GM18507 (cell line): Measurements from ENCODE around the gene GPD2.
"Not testable (repeated sequence)": the region's sequence is repeated elsewhere in the genome, so short reads cannot be mapped to it uniquely, and the experiment has no call there.

Experiments
- DNase-seq: peaks from one replicate; pipeline ENCODE4 v3.0.0; 2011; ENCODE audit warnings: low read depth; ENCODE audit not compliant: insufficient read length; ENCODE audit errors: extremely low spot score
- FAIRE-seq: peaks from 2 replicates; lab custom pipeline; 2011; peaks lifted over from hg19 to GRCh38; lab: Jason Lieb, UNC

GPD2 gene

GRCh38 chr2:156512451-156512850, 76.3 kb downstream of the GPD2 start:
- no peak for DNase-seq
- FAIRE-seq, result no peak

GRCh38 chr2:156513219-156513618, 77.0 kb downstream of the GPD2 start:
- DNase-seq (no peak), FAIRE-seq (no peak)

GRCh38 chr2:156517419-156517818, 81.2 kb downstream of the GPD2 start:
- no peak for DNase-seq
- peak; percentile 33 for FAIRE-seq

GRCh38 chr2:156518138-156518537, 82.0 kb downstream of the GPD2 start:
- FAIRE-seq (no peak), DNase-seq (no peak)

GRCh38 chr2:156522864-156523440, 86.8 kb downstream of the GPD2 start:
- FAIRE-seq, result no peak
- DNase-seq, result no peak

- FAIRE-seq (peak; percentile 87), DNase-seq (peak; percentile 50)
These were observed 90.9 kb downstream of the GPD2 start for GRCh38 chr2:156526950-156527636.

- not testable (repeated sequence) for DNase-seq, FAIRE-seq
These were observed 92.4 kb downstream of the GPD2 start for GRCh38 chr2:156528583-156528982.

- FAIRE-seq (peak; percentile 78), DNase-seq (no peak)
These were observed 96.8 kb downstream of the GPD2 start for GRCh38 chr2:156532989-156533388.

- FAIRE-seq, result no peak
These were observed 100.4 kb downstream of the GPD2 start for GRCh38 chr2:156536534-156536933.

GRCh38 chr2:156537141-156537540, 101.0 kb downstream of the GPD2 start:
- FAIRE-seq, result peak; percentile 12
- DNase-seq, result no peak

More at GRCh38 chr2:156536534-156536933, 100.4 kb downstream of the GPD2 start:
- no peak for DNase-seq

- peak; percentile 11 for DNase-seq
- peak; percentile 73 for FAIRE-seq
These were observed 101.9 kb downstream of the GPD2 start for GRCh38 chr2:156538083-156538504.

GRCh38 chr2:156539086-156539860, 103.1 kb downstream of the GPD2 start:
- DNase-seq, result no peak
- peak; percentile 59 for FAIRE-seq

GRCh38 chr2:156540706-156541105, 104.5 kb downstream of the GPD2 start:
- FAIRE-seq (no peak), DNase-seq (no peak)

GRCh38 chr2:156541229-156541628, 105.0 kb downstream of the GPD2 start:
- peak; percentile 83 for FAIRE-seq

GRCh38 chr2:156541706-156542105, 105.5 kb downstream of the GPD2 start:
- FAIRE-seq, result no peak
- DNase-seq, result no peak

More at GRCh38 chr2:156541229-156541628, 105.0 kb downstream of the GPD2 start:
- DNase-seq, result no peak

GRCh38 chr2:156548413-156548812, 112.2 kb downstream of the GPD2 start:
- FAIRE-seq, result no peak
- no peak for DNase-seq

- no peak for DNase-seq
- FAIRE-seq, result peak; percentile 15
These were observed 117.7 kb downstream of the GPD2 start for GRCh38 chr2:156553714-156554442.

- DNase-seq, result no peak
- FAIRE-seq, result no peak
These were observed 125.1 kb downstream of the GPD2 start for GRCh38 chr2:156561326-156561725.

- no peak for DNase-seq
- no peak for FAIRE-seq
These were observed 125.9 kb downstream of the GPD2 start for GRCh38 chr2:156562124-156562523.
